ENCODE measurements around the gene GNB1L. TPM values are rescaled to one million over a fixed set of nuclear protein-coding genes. Genes with fewer than 3 reads are reported as not detected.

GNB1L gene
- total RNA-seq, 1 donor from 2014 or later, result 7.0 TPM

DNA sequence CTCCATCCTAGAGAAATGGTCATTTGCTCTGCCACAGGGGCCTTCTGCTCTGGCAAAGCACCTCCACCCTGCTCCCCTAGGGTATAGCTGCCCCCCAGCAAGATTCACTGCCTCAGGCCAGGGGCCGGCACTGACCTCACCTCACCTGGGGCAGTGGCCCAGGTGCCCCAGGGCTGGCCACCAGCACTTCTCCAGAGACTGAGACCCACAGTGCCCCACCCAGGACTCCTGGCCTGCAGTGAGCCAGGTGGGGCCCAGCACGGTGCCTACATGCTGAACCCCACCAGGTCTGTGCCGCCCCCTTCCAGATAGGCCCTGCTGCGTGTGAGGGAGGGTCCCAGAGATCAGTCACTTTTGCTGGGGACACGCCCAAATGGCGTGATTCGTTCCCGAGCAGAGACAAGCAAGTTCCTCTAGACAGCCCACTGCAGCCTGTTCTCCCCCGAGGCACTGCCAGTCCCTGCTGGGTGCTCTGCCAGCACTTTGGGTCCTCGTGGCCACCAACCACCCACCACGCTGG lies 10.8 kb downstream of the GNB1L start:
- Histone ChIP-seq H3K36me3 (ENCODE audit: control insufficient read depth, insufficient read depth, low read length) (no peaks in the 10 kb centered on the region), H3K27me3 (ENCODE audit: control insufficient read depth, insufficient read depth, low read length) (no peaks in the 10 kb centered on the region), H3K4me3 (ENCODE audit: low read depth, low read length) (no peak overlapping the region)
- DNase-seq (ENCODE audit: low read depth), result no peak
- TF ChIP-seq, protein P1, sequence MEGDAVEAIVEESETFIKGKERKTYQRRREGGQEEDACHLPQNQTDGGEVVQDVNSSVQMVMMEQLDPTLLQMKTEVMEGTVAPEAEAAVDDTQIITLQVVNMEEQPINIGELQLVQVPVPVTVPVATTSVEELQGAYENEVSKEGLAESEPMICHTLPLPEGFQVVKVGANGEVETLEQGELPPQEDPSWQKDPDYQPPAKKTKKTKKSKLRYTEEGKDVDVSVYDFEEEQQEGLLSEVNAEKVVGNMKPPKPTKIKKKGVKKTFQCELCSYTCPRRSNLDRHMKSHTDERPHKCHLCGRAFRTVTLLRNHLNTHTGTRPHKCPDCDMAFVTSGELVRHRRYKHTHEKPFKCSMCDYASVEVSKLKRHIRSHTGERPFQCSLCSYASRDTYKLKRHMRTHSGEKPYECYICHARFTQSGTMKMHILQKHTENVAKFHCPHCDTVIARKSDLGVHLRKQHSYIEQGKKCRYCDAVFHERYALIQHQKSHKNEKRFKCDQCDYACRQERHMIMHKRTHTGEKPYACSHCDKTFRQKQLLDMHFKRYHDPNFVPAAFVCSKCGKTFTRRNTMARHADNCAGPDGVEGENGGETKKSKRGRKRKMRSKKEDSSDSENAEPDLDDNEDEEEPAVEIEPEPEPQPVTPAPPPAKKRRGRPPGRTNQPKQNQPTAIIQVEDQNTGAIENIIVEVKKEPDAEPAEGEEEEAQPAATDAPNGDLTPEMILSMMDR (IDR thresholded peaks at IDR 0.05; ENCODE audit: insufficient read depth, low read length, poor library complexity, severe bottlenecking), result no peak

- DNase-seq (ENCODE audit: low read depth), result no peak
- H3K27me3 ChIP-seq (ENCODE audit: control insufficient read depth, insufficient read depth, low read length), result no peaks in the 10 kb centered on the region
- no peak overlapping the region for H3K4me3 ChIP-seq (ENCODE audit: low read depth, low read length)
- no peaks in the 10 kb centered on the region for H3K36me3 ChIP-seq (ENCODE audit: control insufficient read depth, insufficient read depth, low read length)
- TF ChIP-seq, protein P1 (IDR thresholded peaks at IDR 0.05; ENCODE audit: insufficient read depth, low read length, poor library complexity, severe bottlenecking), result no peak
Measured at GRCh38 chr22:19843107-19843856, 11.4 kb downstream of the GNB1L start.

- H3K27me3 ChIP-seq (ENCODE audit: control insufficient read depth, insufficient read depth, low read length), result no peaks in the 10 kb centered on the region
- no peak for DNase-seq (ENCODE audit: low read depth)
- TF ChIP-seq, protein P1 (IDR thresholded peaks at IDR 0.05; ENCODE audit: insufficient read depth, low read length, poor library complexity, severe bottlenecking), result no peak
- H3K4me3 ChIP-seq (ENCODE audit: low read depth, low read length), result no peak overlapping the region
- H3K36me3 ChIP-seq (ENCODE audit: control insufficient read depth, insufficient read depth, low read length), result no peaks in the 10 kb centered on the region
Measured at GRCh38 chr22:19842393-19843106, 12.1 kb downstream of the GNB1L start.

GRCh38 chr22:19841641-19842392 lies 12.9 kb downstream of the GNB1L start:
- Histone ChIP-seq H3K27me3 (ENCODE audit: control insufficient read depth, insufficient read depth, low read length) (no peaks in the 10 kb centered on the region), H3K36me3 (ENCODE audit: control insufficient read depth, insufficient read depth, low read length) (no peaks in the 10 kb centered on the region), H3K4me3 (ENCODE audit: low read depth, low read length) (no peak overlapping the region)
- TF ChIP-seq, protein P1 (IDR thresholded peaks at IDR 0.05; ENCODE audit: insufficient read depth, low read length, poor library complexity, severe bottlenecking), result no peak
- DNase-seq (ENCODE audit: low read depth), result no peak

- TF ChIP-seq, protein P1 (IDR thresholded peaks at IDR 0.05; ENCODE audit: insufficient read depth, low read length, poor library complexity, severe bottlenecking), result no peak
- H3K36me3 ChIP-seq (ENCODE audit: control insufficient read depth, insufficient read depth, low read length), result no peaks in the 10 kb centered on the region
- H3K4me3 ChIP-seq (ENCODE audit: low read depth, low read length), result no peak overlapping the region
- no peak for DNase-seq (ENCODE audit: low read depth)
- H3K27me3 ChIP-seq (ENCODE audit: control insufficient read depth, insufficient read depth, low read length), result no peaks in the 10 kb centered on the region
Measured at GRCh38 chr22:19840955-19841640, 13.6 kb downstream of the GNB1L start.
